Adrenal gland (tissue), 5 donors: Measurements from ENCODE around the gene CCN6.

ENCODE experiments used
- CTCF ChIP-seq, 6 experiments: fragments of 450-650 bp in 4 of 6; fragments of 200-600 bp in 2 of 6; sonication (generic) in 1 of 6; IDR thresholded peaks; 1 replicate in 5 of 6; 2 replicates in 1 of 6; pipeline versions ENCODE4 v1.5.1 to v1.8.0; 2016 to 2021; ENCODE audit warnings: antibody characterized with exemption in 6 of 6, mild to moderate bottlenecking in 2 of 6, moderate library complexity in 1 of 6
- POLR2A ChIP-seq, 2 donors: fragments of 450-650 bp; IDR thresholded peaks; one replicate each; pipeline ENCODE4 v1.6.1; 2017; ENCODE audit warnings: antibody characterized with exemption in 2 of 2, mild to moderate bottlenecking in 2 of 2, moderate library complexity in 1 of 2
- donor health status: DM: no; HTN: no; CAD: no.

- TF ChIP-seq CTCF (IDR thresholded peaks at IDR 0.05), result no peak
- no peak for TF ChIP-seq POLR2A (IDR thresholded peaks at IDR 0.05)
Measured at GRCh38 chr6:112032728-112033127, 21.2 kb upstream of the CCN6 start.
